ENCODE results near the gene LAMC3.

LAMC3 gene

DNA sequence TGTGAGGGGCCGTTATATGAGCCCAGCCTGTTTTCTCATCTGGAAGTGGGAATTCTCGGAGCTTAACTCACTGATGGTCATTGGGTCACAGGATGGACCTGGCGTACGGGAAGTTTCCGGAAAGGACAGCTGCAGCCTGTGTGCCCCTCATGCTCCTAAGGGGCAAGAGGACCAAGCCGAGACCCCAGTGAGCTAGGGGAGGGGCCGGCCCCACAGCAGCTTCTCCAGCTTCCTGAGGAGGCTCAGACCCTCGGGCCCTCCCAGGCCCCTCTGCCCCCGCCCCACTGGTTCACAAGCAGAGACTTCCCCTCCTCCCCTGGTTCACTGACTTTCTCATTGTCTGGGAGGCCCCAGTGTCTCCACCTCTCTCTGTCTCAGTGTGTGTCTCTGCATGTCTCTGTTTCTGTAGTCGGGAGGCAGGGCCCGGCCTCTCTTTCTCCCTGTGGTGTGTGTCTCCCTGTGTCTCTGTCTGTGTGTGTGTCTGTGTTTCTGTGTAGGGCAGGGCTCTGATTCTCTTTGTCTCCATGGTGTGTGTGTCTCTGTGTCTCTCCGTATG lies 37.6 kb upstream of the LAMC3 start:
- TF ChIP-seq POLR2A (IDR thresholded peaks at IDR 0.05; ENCODE audit: extremely low read depth, insufficient read length): no peak
- TF ChIP-seq MYC (IDR thresholded peaks at IDR 0.05; ENCODE audit: low read depth, low read length): no peak
- TF ChIP-seq, protein P1, sequence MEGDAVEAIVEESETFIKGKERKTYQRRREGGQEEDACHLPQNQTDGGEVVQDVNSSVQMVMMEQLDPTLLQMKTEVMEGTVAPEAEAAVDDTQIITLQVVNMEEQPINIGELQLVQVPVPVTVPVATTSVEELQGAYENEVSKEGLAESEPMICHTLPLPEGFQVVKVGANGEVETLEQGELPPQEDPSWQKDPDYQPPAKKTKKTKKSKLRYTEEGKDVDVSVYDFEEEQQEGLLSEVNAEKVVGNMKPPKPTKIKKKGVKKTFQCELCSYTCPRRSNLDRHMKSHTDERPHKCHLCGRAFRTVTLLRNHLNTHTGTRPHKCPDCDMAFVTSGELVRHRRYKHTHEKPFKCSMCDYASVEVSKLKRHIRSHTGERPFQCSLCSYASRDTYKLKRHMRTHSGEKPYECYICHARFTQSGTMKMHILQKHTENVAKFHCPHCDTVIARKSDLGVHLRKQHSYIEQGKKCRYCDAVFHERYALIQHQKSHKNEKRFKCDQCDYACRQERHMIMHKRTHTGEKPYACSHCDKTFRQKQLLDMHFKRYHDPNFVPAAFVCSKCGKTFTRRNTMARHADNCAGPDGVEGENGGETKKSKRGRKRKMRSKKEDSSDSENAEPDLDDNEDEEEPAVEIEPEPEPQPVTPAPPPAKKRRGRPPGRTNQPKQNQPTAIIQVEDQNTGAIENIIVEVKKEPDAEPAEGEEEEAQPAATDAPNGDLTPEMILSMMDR (IDR thresholded peaks at IDR 0.05; ENCODE audit: low read depth, low read length): no peak
- no peak for TF ChIP-seq MAX (IDR thresholded peaks at IDR 0.05; ENCODE audit: low read depth, low read length)
- DNase-seq (ENCODE audit: low read depth): no peak
- H3K4me3 ChIP-seq (ENCODE audit: low read depth, low read length): no peak overlapping the region

DNA sequence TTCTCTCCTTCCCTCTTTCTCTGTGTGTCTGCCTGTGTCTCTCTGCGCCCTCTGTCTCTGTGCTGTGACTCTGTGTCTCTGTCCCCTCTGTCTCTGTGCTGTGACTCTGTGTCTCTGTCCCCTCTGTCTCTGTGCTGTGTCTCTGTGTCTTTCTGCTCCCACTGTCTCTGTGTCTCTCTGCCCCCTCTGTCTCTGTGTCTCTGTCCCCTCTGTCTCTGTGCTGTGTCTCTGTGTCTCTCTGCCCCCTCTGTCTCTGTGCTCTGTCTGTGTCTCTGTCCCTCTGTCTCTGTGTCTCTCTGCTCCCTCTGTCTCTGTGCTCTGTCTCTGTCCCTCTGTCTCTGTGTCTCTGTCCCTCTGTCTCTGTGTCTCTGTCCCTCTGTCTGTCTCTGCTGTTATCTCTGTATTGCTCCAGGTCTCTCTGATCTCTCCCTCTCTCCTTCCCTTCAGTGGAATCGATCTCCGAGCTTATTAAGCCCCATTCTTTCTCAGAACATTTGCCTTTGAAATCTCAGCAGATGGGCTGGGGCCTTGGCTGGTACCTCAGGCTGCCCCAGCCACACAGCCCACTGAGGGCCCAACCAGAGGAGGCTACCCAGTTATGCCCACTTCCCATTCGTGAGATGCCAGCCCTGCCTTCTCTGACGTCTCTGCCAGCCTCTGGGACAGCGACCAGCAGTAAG lies 36.6 kb upstream of the LAMC3 start:
- TF ChIP-seq MYC (IDR thresholded peaks at IDR 0.05; ENCODE audit: low read depth, low read length) (no peak), POLR2A (IDR thresholded peaks at IDR 0.05; ENCODE audit: extremely low read depth, insufficient read length) (no peak), MAX (IDR thresholded peaks at IDR 0.05; ENCODE audit: low read depth, low read length) (no peak)
- TF ChIP-seq, protein P1 (IDR thresholded peaks at IDR 0.05; ENCODE audit: low read depth, low read length): no peak

DNA sequence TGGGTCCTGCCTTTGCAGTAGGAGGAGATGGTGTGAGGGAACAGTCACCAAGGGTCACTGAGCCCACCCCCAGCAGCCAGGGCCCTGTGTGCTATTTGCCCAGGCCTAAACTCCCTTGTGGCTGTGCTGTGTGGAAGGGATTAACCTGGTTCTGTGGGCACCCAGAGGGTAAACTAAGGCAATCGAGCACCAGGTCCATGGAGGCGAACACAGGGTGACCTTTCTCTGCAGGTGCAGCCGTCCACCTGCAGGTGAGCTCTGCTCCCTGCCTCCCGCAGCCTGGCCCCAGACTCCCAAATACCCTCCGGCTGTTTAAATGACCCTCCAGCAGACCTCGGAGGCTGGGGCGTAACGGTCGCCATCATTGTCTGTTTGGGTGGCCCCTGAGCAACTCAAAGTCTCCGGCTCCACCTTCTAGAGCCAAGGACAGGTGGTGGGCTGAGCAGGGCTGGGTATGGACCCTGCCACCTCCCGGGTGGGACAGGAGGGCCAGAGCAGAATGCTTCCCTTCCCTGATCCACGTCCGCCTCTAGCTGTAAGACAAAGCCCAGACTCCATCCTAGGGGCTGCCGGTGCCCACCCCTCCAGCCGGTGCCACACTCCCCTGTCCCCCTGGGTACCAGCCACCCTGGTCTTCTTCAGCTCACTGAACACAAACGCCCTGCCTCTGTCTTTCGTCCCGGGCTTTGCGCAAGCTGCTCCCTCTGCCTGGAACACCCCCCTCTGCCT lies 35.9 kb upstream of the LAMC3 start:
- no peak overlapping the region for H3K4me3 ChIP-seq (ENCODE audit: low read depth, low read length)
- TF ChIP-seq, protein P1 (IDR thresholded peaks at IDR 0.05; ENCODE audit: low read depth, low read length): no peak
- no peak for TF ChIP-seq MYC (IDR thresholded peaks at IDR 0.05; ENCODE audit: low read depth, low read length)
- TF ChIP-seq MAX (IDR thresholded peaks at IDR 0.05; ENCODE audit: low read depth, low read length): no peak
- TF ChIP-seq POLR2A (IDR thresholded peaks at IDR 0.05; ENCODE audit: extremely low read depth, insufficient read length): no peak
- DNase-seq (ENCODE audit: low read depth): no peak

More for the DNA sequence above, 36.6 kb upstream of the LAMC3 start:
- DNase-seq (ENCODE audit: low read depth): no peak
- no peak overlapping the region for H3K4me3 ChIP-seq (ENCODE audit: low read depth, low read length)

- no peak overlapping the region for H3K4me3 ChIP-seq (ENCODE audit: low read depth, low read length)
- TF ChIP-seq MYC (IDR thresholded peaks at IDR 0.05; ENCODE audit: low read depth, low read length): no peak
- TF ChIP-seq, protein P1 (IDR thresholded peaks at IDR 0.05; ENCODE audit: low read depth, low read length): no peak
- TF ChIP-seq MAX (IDR thresholded peaks at IDR 0.05; ENCODE audit: low read depth, low read length): no peak
- no peak for TF ChIP-seq POLR2A (IDR thresholded peaks at IDR 0.05; ENCODE audit: extremely low read depth, insufficient read length)
- no peak for DNase-seq (ENCODE audit: low read depth)
Measured at GRCh38 chr9:130973686-130974281, 35.2 kb upstream of the LAMC3 start.

- H3K4me3 ChIP-seq (ENCODE audit: low read depth, low read length): no peak overlapping the region
- DNase-seq (ENCODE audit: low read depth): no peak
- TF ChIP-seq POLR2A (IDR thresholded peaks at IDR 0.05; ENCODE audit: extremely low read depth, insufficient read length) (no peak), MAX (IDR thresholded peaks at IDR 0.05; ENCODE audit: low read depth, low read length) (no peak), MYC (IDR thresholded peaks at IDR 0.05; ENCODE audit: low read depth, low read length) (no peak)
- TF ChIP-seq, protein P1 (IDR thresholded peaks at IDR 0.05; ENCODE audit: low read depth, low read length): no peak
Measured at GRCh38 chr9:130974697-130975096, 34.3 kb upstream of the LAMC3 start.
